H1 (cell line): ENCODE data around the gene C12orf42. TPM values are rescaled to one million over a fixed set of nuclear protein-coding genes. Genes with fewer than 3 reads are reported as not detected.

ENCODE experiments used
- GABPA ChIP-seq: IDR thresholded peaks from 2 replicates; pipeline ENCODE4 v1.6.1; 2011; ENCODE audit warnings: mild to moderate bottlenecking, low read length, moderate library complexity, borderline replicate concordance; ENCODE audit not compliant: insufficient read depth
- RBBP5 ChIP-seq: IDR thresholded peaks from 2 replicates; pipeline ENCODE4 v1.7.1; 2012; ENCODE audit warnings: low read depth, mild to moderate bottlenecking, inconsistent platforms, low read length, moderate library complexity, borderline replicate concordance
- RXRA ChIP-seq: IDR thresholded peaks from 2 replicates; pipeline ENCODE4 v1.6.1; 2011; ENCODE audit warnings: low read depth, mild to moderate bottlenecking, low read length, moderate library complexity; ENCODE audit not compliant: insufficient read depth
- SIX5 ChIP-seq: IDR thresholded peaks from 2 replicates; pipeline ENCODE4 v1.6.1; 2011; ENCODE audit warnings: mild to moderate bottlenecking, low read depth, low read length
- TCF12 ChIP-seq: IDR thresholded peaks from 2 replicates; pipeline ENCODE4 v1.6.1; 2011; ENCODE audit warnings: low read depth, mild to moderate bottlenecking, low read length
- polyA plus RNA-seq, 7 experiments: library from polyadenylated mRNA; depleted of rRNA in 3 of 7; stranded (reverse) in 5 of 7; unstranded in 2 of 7; fragments of >200 nt in 5 of 7; fragments of 200-250 nt in 2 of 7; gene quantifications; 1 replicate in 5 of 7; 2 replicates in 1 of 7; 4 replicates in 1 of 7; pipeline versions ENCODE4 v1.2.1 to v1.2.3, GENCODE V29; 2011 to 2013; ENCODE audit warnings: missing spikeins in 2 of 7, mixed read lengths in 2 of 7
- total RNA-seq: library from RNA; stranded (reverse); fragmentation: NEBNext Ultra II Directional; extraction: Animal tissue kit (Norgen Biotek cat#: 25700); gene quantifications from 2 replicates; pipeline ENCODE4 v1.2.1, GENCODE V29; 2021
- TF ChIP-seq, protein P1 (sequence below): fragments of 300-600 bp; sonication (generic); IDR thresholded peaks from 2 replicates; pipeline ENCODE4 v1.7.1; 2012; ENCODE audit warnings: low read length, moderate library complexity, mild to moderate bottlenecking, inconsistent platforms; ENCODE audit not compliant: insufficient replicate concordance
- TF ChIP-seq, protein P2 (sequence below): IDR thresholded peaks from 2 replicates; pipeline ENCODE4 v1.6.1; 2011; ENCODE audit warnings: low read length, improper control_type of control experiment

C12orf42 gene
- total and polyA plus RNA-seq, 2 of the 8 experiments (the other 6 are each of a cell fraction or from before 2014, with no cell fraction given) = 0.05 TPM; not detected in 1

DNA sequence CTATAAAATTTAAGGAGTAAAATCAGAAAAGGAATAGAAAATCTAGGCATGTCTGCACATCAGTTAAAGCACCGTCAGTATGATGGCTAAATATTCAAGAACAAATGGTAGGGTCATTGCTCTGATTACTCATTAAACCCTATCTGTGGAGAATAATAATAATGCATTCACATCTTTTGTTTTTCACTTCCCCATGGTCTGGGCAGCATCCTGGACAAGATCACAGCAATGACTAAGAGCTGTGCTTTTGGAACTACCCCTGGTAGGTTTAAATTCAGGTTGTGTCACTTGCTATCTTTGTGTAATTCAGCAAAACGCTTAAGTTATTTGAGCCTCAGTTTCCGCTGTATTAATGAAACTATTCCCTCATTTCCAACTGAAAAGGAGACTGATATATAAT lies 33.1 kb downstream of the C12orf42 start (continued):
- TF ChIP-seq, protein P1, sequence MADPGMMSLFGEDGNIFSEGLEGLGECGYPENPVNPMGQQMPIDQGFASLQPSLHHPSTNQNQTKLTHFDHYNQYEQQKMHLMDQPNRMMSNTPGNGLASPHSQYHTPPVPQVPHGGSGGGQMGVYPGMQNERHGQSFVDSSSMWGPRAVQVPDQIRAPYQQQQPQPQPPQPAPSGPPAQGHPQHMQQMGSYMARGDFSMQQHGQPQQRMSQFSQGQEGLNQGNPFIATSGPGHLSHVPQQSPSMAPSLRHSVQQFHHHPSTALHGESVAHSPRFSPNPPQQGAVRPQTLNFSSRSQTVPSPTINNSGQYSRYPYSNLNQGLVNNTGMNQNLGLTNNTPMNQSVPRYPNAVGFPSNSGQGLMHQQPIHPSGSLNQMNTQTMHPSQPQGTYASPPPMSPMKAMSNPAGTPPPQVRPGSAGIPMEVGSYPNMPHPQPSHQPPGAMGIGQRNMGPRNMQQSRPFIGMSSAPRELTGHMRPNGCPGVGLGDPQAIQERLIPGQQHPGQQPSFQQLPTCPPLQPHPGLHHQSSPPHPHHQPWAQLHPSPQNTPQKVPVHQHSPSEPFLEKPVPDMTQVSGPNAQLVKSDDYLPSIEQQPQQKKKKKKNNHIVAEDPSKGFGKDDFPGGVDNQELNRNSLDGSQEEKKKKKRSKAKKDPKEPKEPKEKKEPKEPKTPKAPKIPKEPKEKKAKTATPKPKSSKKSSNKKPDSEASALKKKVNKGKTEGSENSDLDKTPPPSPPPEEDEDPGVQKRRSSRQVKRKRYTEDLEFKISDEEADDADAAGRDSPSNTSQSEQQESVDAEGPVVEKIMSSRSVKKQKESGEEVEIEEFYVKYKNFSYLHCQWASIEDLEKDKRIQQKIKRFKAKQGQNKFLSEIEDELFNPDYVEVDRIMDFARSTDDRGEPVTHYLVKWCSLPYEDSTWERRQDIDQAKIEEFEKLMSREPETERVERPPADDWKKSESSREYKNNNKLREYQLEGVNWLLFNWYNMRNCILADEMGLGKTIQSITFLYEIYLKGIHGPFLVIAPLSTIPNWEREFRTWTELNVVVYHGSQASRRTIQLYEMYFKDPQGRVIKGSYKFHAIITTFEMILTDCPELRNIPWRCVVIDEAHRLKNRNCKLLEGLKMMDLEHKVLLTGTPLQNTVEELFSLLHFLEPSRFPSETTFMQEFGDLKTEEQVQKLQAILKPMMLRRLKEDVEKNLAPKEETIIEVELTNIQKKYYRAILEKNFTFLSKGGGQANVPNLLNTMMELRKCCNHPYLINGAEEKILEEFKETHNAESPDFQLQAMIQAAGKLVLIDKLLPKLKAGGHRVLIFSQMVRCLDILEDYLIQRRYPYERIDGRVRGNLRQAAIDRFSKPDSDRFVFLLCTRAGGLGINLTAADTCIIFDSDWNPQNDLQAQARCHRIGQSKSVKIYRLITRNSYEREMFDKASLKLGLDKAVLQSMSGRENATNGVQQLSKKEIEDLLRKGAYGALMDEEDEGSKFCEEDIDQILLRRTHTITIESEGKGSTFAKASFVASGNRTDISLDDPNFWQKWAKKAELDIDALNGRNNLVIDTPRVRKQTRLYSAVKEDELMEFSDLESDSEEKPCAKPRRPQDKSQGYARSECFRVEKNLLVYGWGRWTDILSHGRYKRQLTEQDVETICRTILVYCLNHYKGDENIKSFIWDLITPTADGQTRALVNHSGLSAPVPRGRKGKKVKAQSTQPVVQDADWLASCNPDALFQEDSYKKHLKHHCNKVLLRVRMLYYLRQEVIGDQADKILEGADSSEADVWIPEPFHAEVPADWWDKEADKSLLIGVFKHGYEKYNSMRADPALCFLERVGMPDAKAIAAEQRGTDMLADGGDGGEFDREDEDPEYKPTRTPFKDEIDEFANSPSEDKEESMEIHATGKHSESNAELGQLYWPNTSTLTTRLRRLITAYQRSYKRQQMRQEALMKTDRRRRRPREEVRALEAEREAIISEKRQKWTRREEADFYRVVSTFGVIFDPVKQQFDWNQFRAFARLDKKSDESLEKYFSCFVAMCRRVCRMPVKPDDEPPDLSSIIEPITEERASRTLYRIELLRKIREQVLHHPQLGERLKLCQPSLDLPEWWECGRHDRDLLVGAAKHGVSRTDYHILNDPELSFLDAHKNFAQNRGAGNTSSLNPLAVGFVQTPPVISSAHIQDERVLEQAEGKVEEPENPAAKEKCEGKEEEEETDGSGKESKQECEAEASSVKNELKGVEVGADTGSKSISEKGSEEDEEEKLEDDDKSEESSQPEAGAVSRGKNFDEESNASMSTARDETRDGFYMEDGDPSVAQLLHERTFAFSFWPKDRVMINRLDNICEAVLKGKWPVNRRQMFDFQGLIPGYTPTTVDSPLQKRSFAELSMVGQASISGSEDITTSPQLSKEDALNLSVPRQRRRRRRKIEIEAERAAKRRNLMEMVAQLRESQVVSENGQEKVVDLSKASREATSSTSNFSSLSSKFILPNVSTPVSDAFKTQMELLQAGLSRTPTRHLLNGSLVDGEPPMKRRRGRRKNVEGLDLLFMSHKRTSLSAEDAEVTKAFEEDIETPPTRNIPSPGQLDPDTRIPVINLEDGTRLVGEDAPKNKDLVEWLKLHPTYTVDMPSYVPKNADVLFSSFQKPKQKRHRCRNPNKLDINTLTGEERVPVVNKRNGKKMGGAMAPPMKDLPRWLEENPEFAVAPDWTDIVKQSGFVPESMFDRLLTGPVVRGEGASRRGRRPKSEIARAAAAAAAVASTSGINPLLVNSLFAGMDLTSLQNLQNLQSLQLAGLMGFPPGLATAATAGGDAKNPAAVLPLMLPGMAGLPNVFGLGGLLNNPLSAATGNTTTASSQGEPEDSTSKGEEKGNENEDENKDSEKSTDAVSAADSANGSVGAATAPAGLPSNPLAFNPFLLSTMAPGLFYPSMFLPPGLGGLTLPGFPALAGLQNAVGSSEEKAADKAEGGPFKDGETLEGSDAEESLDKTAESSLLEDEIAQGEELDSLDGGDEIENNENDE = no peak
- TF ChIP-seq GABPA = no peak
- no peak for TF ChIP-seq SIX5
- TF ChIP-seq RXRA = no peak
- TF ChIP-seq TCF12 = no peak
- no peak for TF ChIP-seq RBBP5
- TF ChIP-seq, protein P2, sequence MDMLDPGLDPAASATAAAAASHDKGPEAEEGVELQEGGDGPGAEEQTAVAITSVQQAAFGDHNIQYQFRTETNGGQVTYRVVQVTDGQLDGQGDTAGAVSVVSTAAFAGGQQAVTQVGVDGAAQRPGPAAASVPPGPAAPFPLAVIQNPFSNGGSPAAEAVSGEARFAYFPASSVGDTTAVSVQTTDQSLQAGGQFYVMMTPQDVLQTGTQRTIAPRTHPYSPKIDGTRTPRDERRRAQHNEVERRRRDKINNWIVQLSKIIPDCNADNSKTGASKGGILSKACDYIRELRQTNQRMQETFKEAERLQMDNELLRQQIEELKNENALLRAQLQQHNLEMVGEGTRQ = no peak
